Neural crest cell (in vitro differentiated cells): ENCODE results near the gene WFS1. TPM values are rescaled to one million over a fixed set of nuclear protein-coding genes. Genes with fewer than 3 reads are reported as not detected.

ENCODE experiments used
- DNase-seq: peaks from one replicate; pipeline ENCODE4 v3.0.0; 2021; ENCODE audit warnings: low read depth, mixed read lengths, low spot score
- H3K27ac Mint-ChIP-seq: one replicate; pipeline ENCODE4 v1.8.0; 2021; ENCODE audit warnings: mild to moderate bottlenecking, mixed read lengths; ENCODE audit not compliant: unreplicated experiment
- H3K27me3 Mint-ChIP-seq: 2 replicates; pipeline ENCODE4 v1.8.0; 2021; ENCODE audit warnings: low read depth, mild to moderate bottlenecking, mixed read lengths
- H3K36me3 Mint-ChIP-seq: 2 replicates; pipeline ENCODE4 v1.8.0; 2021; ENCODE audit warnings: low read depth, mild to moderate bottlenecking, mixed read lengths
- H3K4me1 Mint-ChIP-seq: 2 replicates; pipeline ENCODE4 v1.8.0; 2021; ENCODE audit warnings: mixed read lengths
- H3K4me3 Mint-ChIP-seq: one replicate; pipeline ENCODE4 v1.8.0; 2021; ENCODE audit warnings: mild to moderate bottlenecking, mixed read lengths
- H3K9me3 Mint-ChIP-seq: 2 replicates; pipeline ENCODE4 v1.8.0; 2021; ENCODE audit warnings: mixed read lengths
- total RNA-seq: library from RNA; stranded (reverse); gene quantifications from 2 replicates; pipeline ENCODE4 v1.2.1, GENCODE V29; 2021
- TF ChIP-seq, protein P1 (sequence below): fragments of 200-600 bp; sonication (generic); conservative IDR thresholded peaks from 2 replicates; pipeline ENCODE4 v1.5.0; 2021; ENCODE audit warnings: antibody characterized with exemption, mild to moderate bottlenecking

WFS1 gene
- total RNA-seq, 1 donor from 2014 or later = 24.8 TPM

GRCh38 chr4:6300359-6300758, 30.7 kb downstream of the WFS1 start:
- H3K9me3 Mint-ChIP-seq = no peaks in the 10 kb centered on the region
- H3K27ac Mint-ChIP-seq = no peak overlapping the region

GRCh38 chr4:6301051-6301731, 31.5 kb downstream of the WFS1 start:
- Mint-ChIP-seq H3K9me3 (no peaks in the 10 kb centered on the region), H3K4me1 (peaks cover 5% of the 10 kb centered on the region), H3K27ac (no peak overlapping the region), H3K4me3 (no peak overlapping the region), H3K36me3 (peaks cover 16% of the 10 kb centered on the region), H3K27me3 (no peaks in the 10 kb centered on the region)
- no peak for DNase-seq
- TF ChIP-seq, protein P1, sequence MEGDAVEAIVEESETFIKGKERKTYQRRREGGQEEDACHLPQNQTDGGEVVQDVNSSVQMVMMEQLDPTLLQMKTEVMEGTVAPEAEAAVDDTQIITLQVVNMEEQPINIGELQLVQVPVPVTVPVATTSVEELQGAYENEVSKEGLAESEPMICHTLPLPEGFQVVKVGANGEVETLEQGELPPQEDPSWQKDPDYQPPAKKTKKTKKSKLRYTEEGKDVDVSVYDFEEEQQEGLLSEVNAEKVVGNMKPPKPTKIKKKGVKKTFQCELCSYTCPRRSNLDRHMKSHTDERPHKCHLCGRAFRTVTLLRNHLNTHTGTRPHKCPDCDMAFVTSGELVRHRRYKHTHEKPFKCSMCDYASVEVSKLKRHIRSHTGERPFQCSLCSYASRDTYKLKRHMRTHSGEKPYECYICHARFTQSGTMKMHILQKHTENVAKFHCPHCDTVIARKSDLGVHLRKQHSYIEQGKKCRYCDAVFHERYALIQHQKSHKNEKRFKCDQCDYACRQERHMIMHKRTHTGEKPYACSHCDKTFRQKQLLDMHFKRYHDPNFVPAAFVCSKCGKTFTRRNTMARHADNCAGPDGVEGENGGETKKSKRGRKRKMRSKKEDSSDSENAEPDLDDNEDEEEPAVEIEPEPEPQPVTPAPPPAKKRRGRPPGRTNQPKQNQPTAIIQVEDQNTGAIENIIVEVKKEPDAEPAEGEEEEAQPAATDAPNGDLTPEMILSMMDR = no peak

More at GRCh38 chr4:6300359-6300758, 30.7 kb downstream of the WFS1 start:
- peaks cover 16% of the 10 kb centered on the region for H3K36me3 Mint-ChIP-seq
- TF ChIP-seq, protein P1 = no peak
- H3K27me3 Mint-ChIP-seq = no peaks in the 10 kb centered on the region
- H3K4me3 Mint-ChIP-seq = no peak overlapping the region
- DNase-seq = no peak
- no peaks in the 10 kb centered on the region for H3K4me1 Mint-ChIP-seq

DNA sequence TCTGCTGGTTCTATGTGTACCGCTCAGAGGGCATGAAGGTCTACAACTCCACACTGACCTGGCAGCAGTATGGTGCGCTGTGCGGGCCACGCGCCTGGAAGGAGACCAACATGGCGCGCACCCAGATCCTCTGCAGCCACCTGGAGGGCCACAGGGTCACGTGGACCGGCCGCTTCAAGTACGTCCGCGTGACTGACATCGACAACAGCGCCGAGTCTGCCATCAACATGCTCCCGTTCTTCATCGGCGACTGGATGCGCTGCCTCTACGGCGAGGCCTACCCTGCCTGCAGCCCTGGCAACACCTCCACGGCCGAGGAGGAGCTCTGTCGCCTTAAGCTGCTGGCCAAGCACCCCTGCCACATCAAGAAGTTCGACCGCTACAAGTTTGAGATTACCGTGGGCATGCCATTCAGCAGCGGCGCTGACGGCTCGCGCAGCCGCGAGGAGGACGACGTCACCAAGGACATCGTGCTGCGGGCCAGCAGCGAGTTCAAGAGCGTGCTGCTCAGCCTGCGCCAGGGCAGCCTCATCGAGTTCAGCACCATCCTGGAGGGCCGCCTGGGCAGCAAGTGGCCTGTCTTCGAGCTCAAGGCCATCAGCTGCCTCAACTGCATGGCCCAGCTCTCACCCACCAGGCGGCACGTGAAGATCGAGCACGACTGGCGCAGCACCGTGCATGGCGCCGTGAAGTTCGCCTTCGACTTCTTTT, 32.2 kb downstream of the WFS1 start:
- H3K4me1 Mint-ChIP-seq = peaks cover 11% of the 10 kb centered on the region
- no peaks in the 10 kb centered on the region for H3K27me3 Mint-ChIP-seq
- H3K9me3 Mint-ChIP-seq = no peaks in the 10 kb centered on the region
- H3K36me3 Mint-ChIP-seq = peaks cover 16% of the 10 kb centered on the region
- H3K27ac Mint-ChIP-seq = no peak overlapping the region
- TF ChIP-seq, protein P1 = no peak
- H3K4me3 Mint-ChIP-seq = no peak overlapping the region
- no peak for DNase-seq

- TF ChIP-seq, protein P1 = no peak
- Mint-ChIP-seq H3K4me1 (peaks cover 11% of the 10 kb centered on the region), H3K4me3 (no peak overlapping the region), H3K27ac (no peak overlapping the region), H3K36me3 (peaks cover 16% of the 10 kb centered on the region), H3K27me3 (peaks cover under 1% of the 10 kb centered on the region), H3K9me3 (no peaks in the 10 kb centered on the region)
- no peak for DNase-seq
Observed at GRCh38 chr4:6302869-6303268, 33.2 kb downstream of the WFS1 start.

DNA sequence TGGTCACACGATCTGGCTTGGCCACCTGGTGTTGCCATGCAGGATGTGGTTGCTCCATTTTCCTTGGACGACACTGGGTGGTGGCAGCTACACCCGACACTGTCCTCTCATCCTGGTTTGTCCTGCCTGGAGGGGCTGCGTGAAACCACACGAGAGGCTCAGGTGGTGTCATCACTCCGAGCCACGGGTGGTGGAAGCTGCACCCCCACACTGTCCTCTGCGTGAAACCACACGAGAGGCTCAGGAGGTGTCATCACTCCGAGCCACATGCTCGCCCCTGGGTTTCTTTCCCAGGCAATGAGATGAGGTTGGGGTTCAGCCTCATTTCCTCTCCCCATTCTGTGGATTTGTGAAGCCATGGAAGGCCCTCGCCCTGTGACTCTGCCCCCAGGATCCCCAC, 34.3 kb downstream of the WFS1 start:
- H3K27me3 Mint-ChIP-seq = peaks cover 9% of the 10 kb centered on the region
- H3K36me3 Mint-ChIP-seq = peaks cover 16% of the 10 kb centered on the region
- H3K27ac Mint-ChIP-seq = no peak overlapping the region
- DNase-seq = no peak
- H3K4me1 Mint-ChIP-seq = peaks cover 17% of the 10 kb centered on the region
- no peak overlapping the region for H3K4me3 Mint-ChIP-seq
- peaks cover 5% of the 10 kb centered on the region for H3K9me3 Mint-ChIP-seq
- TF ChIP-seq, protein P1 = no peak
